HG02763 (cell line): ENCODE data around the gene COX8A.

Source experiments
- ATAC-seq: cut with Tn5 transposase; IDR thresholded peaks from one replicate; pipeline ENCODE4 v1.9.1; 2021; ENCODE audit warnings: mild to moderate bottlenecking, moderate library complexity; ENCODE audit not compliant: unreplicated experiment

Gene COX8A

GRCh38 chr11:64001484-64002420 is 27.3 kb downstream of the COX8A start:
- no peak for ATAC-seq

DNA sequence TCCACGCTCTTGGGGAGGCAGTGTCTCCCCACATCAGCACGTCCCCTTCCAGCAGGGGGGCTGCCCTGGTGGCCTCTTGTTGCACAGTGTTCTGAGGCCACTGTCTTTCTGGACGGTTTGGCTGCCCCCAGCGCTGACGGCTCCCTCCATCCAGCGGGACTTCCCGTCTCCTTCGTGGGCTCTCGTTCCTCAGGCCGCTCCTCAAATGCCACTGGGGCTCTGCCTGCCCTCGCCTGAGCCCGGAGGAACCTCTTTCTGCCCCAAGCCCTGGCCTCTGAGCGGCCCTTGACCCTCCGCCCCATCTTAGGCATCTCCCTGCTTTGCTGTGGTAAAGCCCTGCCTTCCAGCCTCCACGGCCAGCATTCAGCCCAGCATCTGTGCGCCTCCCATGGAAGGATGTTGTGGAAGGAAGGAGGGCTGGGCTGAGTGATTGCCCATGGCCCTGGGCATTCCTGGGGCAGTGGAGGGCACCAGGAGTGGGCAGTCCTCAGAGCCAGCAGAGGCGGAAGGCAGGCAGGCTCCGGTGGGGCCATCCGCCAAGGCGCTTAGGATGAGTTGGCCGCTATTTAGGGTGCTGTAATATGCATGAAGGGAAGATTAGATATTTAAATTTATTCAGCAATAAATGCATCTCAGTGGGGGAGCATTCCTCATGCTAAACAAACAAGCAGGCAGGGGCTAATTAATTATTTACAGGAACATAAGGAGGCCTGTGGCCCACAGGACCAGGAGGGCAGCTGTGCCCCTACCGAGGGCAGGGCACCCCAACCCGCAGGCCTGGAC is 29.6 kb downstream of the COX8A start:
- ATAC-seq: no peak

DNA sequence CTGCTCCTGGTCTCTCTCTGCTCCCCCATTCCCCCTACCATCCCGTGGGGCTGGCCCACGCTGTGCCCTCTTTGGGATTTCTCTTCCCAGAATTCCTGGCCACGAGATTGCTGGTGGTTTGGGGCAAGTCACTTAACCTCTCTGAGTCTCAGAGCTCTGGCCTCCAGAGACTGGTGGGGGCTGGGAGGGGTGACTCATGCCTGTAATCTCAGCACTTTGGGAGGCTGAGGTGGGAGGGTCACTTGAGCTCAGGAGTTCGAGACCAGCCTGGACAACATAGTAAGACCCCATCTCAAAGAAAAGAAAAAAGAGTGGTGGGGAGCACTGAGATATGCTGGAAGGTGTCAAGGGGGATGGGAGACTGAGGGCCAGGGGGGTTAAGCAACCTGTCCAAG is 30.2 kb downstream of the COX8A start:
- no peak for ATAC-seq

GRCh38 chr11:64005691-64006090 is 31.3 kb downstream of the COX8A start:
- ATAC-seq: no peak

GRCh38 chr11:64006398-64006797 is 32.0 kb downstream of the COX8A start:
- no peak for ATAC-seq

- no peak for ATAC-seq
Measured at GRCh38 chr11:64007160-64007628, 32.8 kb downstream of the COX8A start.

- no peak for ATAC-seq
Measured at GRCh38 chr11:64007629-64008282, 33.3 kb downstream of the COX8A start.

- ATAC-seq: no peak
Measured at GRCh38 chr11:64008283-64008913, 34.0 kb downstream of the COX8A start.

DNA sequence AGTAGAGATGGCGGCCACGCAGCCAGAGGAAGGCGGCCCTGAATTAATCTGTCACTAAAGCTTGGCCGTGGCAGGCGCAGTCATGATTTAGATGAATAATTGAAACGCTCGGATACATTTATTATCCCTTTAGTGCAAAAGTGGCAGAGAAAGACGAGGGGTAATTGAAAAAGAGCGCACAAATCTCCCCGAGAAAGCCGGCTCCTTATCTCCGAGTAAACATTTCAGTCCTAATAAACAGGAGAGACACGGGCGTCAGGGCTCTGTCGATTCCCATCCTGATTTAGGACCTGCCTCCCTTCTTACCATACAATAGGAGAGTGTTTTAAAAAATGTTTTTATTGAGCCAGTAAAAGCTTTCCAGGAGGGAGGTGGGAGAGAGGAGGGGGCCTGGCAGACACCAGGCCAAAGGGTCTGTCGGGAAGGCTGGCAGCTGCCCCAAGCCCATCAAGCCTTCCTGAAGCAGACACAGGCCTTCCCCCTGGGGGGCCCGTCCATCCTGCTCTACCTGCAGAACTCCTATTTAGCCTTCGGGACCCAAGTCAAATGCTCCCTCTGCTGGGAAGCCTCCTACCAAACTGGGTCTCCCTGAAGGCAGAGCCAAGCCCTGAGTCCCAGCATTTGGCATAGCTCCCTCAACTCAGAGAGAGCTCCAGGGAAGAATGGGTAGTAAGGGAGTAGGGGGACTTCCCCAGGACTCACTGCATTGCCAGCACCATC is 34.7 kb downstream of the COX8A start:
- no peak for ATAC-seq

- no peak for ATAC-seq
Measured at GRCh38 chr11:64009710-64010109, 35.3 kb downstream of the COX8A start.

GRCh38 chr11:64010783-64011182 is 36.4 kb downstream of the COX8A start:
- ATAC-seq: no peak

DNA sequence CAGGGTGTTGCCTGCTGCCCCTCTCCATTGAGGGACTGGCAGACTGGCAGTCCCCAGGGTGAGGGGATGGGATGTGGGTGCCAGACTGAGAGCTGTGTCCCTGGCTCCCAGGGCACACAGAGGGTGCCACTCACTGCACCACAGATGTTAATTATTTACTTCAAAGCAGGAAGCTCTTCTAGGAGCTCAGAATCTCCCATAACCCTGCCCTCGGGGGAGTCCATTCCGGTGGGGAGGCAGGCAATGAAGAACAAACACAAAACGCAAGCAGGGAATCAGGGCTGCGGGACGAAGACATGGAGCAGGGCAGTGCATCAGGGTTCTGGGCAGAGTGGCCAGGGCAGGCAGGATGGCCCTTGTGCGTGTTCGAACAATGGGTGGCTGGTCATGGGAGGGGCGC is 37.0 kb downstream of the COX8A start:
- ATAC-seq: no peak

DNA sequence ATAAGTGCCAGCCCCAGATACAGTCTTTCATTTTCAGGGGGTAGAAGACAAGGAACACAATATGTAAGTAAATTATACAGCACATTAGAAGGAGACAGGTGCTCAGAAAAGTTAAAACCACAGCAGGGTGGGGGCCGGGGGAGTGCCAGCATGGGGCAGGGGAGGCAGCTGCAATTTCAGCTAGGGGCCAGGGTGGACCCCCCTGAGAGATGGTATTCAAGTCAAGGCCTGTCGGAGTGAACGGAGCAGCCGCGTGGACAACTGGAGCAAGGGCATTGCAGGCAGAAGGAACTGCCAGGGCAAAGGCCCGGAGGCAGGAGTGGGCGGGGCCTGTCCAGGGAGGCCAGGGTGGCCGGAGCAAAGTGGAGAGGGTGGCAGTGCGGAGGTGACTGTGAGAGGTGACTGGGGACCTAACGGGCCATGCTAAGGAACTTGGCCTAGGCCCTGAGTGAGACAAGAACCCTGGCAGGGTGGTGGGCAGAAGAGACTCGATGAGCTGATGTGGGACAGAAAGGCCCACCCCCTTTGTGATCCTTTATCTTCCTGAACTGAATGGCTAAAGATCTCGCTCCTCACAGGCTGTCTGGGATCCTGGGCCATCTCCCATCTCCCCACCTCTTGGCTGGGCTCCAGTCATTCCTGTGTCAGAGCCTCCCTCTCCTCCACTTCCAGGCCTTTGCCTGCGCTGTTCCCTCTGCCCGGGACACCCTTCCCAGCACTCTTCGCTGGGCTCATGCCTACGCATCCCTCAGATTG is 38.9 kb downstream of the COX8A start:
- ATAC-seq: no peak

GRCh38 chr11:64014356-64014755 is 39.9 kb downstream of the COX8A start:
- no peak for ATAC-seq

DNA sequence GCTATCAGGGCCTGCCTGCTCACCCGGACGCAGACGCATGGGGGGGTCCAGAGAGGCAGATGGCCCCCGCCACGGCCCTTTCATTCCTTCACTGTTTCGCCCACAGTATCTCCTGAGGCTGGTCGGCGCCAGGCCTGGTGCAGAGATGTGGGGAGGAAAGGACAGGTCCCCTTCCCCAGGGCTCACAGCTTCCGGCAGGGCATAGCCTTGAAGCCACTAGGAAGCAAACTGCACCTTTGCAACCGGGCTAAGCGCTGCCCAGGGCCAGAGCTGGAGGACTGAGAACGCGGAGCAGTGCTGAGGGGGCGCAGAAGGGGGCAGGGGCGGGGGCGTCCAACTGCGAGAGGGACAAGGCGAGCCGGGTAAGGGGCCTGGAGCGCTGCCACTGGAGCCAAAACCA is 41.1 kb downstream of the COX8A start:
- ATAC-seq: no peak

GRCh38 chr11:64015935-64016845 is 41.8 kb downstream of the COX8A start:
- ATAC-seq: no peak

DNA sequence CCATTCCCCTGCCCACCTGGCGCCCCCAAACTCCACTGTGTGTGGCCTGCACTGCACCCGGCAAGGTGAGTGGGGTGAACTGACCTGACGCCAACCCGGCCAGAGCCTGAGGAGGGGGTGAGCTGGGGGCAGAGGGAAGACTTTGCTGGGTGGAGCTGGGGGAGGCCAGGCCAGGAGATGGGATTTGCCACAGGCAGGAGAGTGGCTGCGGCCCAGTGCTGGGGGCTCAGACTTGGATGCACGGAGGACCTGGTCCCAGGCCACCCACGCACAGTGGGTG is 43.5 kb downstream of the COX8A start:
- ATAC-seq: no peak

- no peak for ATAC-seq
Measured at GRCh38 chr11:64018310-64018709, 43.9 kb downstream of the COX8A start.
